T follicular helper cell (primary cell): ENCODE data around the gene PPL.
"Not testable (repeated sequence)": the region's sequence is repeated elsewhere in the genome, so short reads cannot be mapped to it uniquely, and the experiment has no call there.

ENCODE experiments used
- DNase-seq: peaks from one replicate; pipeline ENCODE4 v3.0.0-alpha.2; 2020; ENCODE audit warnings: low read depth

The PPL gene

DNA sequence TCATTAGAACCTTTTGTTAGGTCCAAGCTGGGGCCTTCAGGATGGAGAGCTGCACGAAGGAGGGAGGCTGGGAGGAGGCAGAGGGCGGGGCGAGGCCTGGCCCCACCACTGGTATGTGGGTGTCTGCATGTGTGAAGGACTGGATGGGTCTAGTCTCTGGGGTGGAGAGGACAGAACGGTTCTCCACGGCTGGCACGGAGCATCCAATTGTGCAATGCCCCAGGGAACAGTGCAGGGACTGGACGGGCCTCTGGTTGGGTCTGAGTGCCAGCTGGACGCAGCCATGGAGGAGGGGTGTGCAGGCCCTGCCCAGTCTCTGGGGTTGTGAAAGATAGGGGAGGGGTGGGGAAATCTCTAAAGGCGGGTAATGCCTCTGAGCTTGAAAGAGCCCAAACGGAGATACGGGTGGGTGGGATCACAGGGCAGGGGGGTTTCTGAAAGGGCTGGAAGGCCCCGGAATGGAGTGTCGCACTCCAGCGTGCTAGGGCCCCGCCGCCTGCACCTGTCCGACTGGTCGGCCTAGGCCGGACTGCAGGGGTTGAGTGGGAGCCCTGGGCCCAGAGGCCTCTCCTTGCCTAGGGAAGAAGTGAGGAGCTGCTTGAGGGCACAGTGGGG, 1.6 kb downstream of the PPL start:
- no peak for DNase-seq

DNA sequence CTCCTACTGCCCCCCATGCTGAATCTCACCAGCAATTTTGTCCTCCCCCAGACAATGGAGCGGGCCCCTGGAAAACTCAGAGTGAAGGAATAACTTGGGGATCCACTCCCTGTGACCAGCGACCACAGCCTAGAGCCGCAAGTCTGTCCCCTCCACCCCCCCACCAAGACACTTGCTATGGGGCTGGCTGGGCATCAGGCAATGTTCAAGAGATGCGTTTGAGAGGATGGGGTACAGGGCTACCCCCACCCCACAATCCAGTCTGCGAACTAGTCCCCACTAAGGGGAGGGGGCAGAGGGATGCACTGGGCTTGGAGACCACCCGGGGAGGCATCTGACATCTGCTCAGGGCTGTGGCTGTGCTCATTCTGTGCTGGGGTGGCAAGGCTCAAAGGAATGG, 2.4 kb downstream of the PPL start:
- DNase-seq: no peak

DNA sequence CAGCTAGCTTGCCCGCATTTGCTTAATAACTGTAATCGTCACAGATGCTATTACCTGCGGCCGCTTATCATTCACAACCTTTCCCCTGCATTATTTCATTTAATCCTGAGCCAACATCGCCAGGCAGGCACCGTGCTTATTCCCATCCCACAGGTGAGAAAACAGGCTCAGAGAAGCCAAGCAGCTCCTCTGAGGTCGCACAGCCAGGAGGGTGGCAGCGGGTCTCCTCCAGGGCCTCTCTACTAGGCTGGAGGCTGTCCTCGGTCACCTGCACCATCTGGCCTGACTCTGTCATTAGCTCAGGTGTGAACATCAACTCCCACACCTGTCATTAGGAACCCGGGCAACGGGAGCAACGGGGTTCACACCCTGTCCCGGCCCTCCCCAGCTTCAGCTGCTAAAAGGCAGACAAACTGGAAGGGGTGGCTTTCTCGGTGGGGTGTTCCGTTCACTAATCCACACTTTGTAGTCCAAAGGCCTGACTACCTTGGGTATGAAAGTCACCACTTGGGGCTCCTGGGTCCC, 3.0 kb downstream of the PPL start:
- no peak for DNase-seq

DNA sequence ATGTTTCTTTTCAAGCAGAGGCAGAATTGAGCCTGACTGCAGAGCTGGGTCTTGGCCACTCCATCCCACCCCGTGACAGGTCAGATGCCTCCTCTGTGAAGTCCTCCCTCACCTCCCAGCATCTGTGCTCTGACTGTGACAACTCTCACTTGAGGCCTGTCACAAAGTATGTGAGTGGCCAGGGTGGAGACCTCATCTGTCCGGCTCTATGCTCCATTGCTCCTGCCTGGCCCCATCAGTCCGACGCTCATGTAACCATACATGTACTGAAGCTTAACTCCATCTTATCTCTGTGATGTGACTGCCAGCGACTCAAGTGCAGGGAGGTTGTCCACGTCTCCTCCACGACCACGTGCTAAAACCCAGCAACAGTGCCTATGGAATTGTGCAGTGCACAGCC, 3.5 kb downstream of the PPL start:
- no peak for DNase-seq

DNA sequence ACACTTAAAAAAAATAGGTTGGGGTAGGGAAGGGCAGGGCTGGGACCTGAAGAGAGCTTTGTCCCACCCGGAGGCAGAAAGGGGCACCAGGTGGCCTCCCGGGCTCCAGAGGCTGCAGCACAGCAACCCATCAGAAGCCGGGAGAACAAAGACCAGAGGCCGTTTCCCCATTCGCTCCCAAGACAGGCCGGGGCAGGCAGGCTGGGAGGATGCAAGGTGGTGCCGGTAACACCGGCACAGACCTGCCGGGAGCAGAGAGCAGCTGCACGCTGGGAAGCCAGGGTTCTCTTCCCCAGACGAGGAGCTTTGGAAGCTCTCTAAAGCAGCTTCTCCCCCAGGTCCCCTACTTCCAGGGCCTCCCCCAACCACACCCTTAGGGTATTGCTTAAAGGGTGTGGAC, 5.6 kb downstream of the PPL start:
- no peak for DNase-seq

DNA sequence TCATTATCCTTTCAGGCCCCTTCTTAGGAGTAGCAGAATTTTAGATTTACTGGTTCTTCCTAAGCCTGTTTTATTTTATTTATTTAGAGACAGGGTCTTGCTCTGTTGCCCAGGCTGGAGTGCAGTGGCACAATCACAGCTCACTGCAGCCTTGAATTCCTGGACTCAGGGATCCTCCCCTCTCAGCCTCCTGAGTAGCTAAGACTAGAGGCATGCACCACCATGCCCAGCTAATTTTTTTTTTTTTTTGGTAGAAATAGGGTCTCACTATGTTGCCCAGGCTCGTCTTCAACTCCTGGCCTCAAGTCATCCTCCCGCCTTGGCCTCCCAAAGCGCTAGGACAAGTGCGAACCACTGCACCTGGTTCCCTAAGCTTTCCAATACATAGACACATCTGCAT, 7.3 kb downstream of the PPL start:
- not testable (repeated sequence) for DNase-seq

DNA sequence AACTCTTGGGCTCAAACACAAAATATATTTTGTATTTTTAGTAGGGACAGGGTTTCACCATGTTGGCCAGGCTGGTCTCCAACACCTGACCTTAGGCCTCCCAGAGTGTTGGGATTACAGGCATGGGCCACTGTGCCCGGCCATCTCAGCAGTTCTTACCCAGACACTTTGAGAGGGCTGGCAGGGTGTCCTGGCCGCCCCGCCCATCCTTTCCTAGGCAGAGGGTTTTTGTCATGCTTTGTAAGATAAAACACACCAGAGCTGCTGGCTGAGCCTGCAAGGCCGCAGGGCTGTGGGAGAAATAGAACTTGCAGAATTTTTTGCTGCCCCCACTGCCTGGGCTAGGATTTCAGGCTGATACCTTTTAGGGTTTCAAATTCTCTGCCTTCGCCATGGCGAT, 8.7 kb downstream of the PPL start:
- DNase-seq: no peak

DNA sequence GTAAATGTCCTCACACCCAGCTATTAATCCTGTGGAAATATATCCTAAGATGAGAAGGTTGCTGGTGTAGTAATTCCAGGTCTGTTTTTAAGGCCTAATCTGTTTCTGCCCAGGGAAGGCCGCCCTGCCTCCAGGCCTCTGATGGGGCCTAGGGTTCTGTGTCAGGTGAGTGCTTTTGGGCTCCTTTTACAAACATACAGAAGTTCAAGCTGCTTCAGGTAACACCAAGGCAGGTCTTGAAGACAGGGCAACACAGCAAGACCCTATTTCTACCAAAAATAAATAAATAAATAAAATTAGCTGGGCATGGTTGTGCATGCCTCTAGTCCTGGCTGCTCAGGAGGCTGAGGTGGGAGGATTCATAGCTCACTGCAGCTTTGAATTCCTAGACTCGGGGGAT, 9.3 kb downstream of the PPL start:
- no peak for DNase-seq

DNA sequence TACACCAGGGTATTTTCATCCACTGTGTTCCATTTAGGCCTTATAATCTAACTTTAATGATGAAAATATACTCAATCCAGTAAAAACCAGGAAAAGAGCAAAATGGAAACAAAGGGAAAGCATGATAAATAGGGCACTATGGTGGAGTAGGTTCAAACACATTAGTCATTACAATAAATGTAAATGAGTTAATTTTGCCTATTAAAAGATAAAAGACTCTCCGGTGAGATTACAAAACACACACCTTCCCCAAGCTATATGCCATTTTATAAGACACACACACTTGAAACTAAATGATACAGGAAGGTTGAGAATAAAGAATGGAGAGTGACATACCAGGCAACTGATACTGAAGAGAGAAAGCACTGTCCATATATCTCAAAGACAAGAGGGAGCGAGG, 10.0 kb downstream of the PPL start:
- DNase-seq: no peak

DNA sequence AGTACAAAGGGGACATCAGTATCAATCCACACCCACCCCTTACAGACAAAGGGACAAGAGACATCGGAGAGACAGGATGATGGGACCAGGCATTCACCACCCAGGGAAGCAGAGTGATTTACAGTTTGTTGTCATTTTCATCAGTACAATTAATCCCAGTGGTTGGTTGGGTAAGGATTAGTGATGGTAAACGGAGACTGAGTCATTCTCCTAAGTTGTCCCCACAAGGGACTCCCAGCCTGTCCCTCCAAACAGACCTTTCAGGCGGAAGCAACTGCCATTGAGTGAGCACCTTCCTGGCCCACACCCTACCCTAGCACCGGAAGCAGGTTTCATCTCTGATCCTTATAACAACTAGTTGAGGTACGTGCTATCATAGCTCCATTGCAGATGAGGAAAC, 11.2 kb downstream of the PPL start:
- DNase-seq: no peak

DNA sequence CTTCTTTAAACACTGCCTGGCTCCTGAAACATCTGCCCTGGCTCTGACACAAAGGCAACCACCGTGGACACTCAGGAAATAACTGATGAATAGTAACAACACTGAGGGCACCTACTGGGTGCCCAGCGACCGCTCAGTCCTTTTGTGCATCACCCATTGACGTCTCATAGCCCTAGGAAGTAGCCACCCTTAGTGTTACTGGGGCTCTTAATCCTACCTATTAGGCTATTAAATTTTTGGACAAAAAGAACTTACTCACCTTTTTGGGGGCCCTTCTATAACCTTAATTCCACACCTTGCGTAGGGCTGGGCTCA, 11.7 kb downstream of the PPL start:
- no peak for DNase-seq

DNA sequence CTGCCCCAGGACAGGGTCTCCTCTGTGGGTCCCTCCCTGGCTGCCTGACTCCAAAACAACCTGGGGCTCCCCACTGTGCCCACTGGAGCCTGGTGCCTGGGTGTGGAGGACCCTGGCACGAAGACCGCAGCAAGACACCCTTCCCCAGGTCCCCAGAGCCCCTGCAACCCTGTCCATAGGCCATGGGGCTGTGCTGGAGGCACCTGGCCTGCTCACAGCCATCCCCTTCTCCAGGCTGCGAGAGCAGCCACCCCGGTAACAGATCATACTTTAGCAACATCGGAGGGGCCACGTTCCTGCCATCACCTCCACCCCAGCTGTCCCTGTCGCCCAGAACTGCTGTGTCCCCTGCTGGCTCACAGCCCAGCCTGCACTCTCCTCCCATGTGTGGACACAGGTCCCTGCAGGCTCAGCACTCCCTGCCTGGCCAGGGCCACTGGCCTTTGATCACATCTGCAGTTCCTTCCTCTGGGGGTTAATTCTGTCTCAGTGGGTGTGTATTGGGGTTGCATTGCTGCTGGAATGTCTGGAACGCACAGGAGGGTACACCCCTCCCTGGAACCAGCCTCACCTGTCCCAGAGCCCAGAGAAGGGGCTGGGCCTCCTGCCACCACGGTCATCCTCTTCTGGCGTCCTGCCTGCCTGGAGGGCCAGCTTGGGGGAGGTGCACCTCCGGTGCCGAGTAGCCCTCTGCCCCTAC, 12.2 kb downstream of the PPL start:
- no peak for DNase-seq

DNA sequence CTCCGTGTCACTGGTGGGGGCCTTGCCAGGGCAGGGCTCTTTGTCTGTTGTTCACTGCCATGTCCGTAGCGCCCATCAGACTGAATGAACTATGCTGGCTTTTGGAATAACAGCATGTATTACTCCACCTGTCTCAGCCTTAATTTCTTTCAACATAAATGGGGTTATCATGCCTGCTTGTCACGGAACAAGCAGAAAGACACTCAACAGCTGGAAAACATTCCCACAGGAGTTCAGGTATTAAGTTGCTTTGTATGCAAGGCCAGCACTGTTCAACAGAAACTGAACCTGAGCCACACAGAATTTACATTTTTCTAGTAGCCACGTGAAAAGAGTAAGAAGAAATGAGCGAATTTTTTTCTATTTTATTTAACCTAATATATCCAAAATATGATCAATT, 13.1 kb downstream of the PPL start:
- DNase-seq: no peak

DNA sequence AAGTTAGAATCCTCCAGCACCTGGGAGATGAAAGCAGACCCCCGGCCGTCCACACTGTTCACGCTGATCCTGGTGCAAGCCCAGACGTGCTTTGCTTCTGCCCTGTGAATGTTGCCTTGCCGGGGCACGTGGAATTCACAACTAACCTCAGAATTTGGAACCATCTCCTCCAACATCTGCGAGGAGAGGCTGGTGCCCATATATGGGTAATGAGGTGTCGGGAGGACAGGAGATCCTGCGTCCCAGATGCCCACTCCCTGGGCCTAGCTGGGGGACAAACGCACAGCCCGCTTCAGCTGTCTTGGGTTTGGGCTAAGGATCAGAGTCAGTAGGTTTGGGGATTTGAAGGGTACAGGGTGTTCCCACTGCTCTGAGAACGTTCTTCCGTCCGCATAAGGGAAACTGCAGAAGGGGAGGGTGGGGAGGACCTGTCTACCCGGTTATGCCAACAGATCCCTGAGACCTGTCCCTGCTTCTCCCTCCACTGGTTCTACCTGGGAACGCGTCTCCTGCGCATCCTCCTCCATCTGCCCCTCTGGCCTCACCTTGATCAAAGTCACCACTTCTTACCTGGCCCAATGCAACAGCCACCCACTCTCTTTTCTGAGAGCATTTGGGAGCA, 14.1 kb downstream of the PPL start:
- DNase-seq: no peak

DNA sequence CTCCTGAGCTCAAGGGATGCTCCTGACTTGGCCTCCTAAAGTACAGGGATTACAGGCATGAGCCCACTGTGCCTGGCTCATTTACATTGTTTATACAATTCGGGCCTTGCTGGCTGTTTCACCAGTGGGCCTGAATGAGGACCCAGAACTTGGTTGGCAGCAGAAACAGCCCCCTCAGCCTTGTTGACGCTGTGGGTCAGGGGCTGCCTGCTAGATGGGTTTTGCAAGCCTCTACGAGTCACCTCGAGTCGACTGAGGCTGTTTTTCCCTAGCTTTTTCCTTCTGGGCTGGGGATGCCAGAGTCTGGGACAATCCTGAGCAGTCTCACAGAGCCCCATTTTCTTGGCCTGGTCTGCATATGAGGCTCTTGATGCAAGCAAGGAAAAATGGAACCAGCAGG, 16.1 kb downstream of the PPL start:
- no peak for DNase-seq

DNA sequence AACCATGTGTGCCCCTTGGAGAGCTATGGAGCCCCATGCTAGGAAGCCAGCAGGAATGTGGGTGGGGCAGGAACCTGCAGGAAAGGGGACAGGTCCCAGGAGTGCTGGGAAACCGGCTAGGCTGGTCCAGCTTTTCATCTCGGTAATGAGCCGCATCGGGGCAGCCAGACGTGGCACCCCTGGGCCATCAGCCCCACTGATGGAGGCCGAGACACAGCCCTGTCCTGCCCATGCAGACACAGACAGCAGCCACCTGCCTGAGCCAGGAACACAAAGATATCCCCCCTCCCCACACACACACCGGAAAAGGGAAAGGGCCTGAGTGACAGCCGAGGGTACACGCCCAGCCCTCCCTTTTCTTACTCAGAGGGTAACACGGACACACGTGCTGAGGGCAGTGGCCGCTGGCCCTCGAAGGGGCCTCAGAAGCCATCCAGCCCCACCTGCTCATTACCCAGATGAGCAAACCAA, 18.1 kb downstream of the PPL start:
- no peak for DNase-seq

DNA sequence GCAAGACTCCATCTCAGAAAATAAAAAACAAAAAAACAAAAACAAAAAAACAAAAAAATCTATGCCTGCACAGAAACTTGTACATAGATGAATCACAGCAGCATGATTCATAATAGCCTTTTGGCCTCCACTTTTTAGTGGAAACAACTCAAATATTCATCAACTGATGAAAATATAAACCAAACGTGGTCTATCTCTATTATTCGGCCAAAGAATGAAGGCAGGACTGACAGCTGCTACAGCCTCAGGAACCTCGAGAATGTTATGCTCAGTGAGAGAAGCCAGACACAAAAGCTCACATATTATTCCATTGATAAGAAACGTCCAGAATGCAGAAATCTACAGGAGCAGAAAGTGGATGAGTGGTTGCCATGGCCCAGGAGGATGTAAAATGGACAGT, 19.8 kb downstream of the PPL start:
- DNase-seq: no peak

DNA sequence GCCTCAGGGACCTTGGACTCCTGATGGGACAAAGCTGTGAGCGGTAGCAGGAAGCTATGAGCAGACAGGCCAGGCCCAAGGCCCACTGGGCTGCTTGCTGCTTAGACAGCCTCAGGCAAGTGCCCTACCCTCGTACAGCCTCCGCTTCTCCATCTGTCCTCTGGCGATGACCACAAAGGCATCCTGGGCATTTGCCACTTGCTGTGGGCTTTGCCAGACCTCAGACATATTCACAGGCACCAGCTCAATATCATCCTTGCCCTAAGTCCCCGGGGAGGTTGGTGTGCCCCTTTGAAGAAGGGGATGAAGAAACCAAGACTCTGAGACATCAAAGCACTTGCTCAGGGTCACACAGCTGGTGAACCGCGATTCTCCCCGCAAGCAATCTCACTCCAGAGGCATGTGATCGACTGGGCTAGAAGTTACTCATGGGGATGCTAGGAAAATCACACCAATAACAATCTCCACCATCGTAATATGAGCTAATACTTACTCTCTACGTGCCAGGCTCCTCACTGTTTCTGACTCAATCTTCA, 21.7 kb downstream of the PPL start:
- DNase-seq: no peak

DNA sequence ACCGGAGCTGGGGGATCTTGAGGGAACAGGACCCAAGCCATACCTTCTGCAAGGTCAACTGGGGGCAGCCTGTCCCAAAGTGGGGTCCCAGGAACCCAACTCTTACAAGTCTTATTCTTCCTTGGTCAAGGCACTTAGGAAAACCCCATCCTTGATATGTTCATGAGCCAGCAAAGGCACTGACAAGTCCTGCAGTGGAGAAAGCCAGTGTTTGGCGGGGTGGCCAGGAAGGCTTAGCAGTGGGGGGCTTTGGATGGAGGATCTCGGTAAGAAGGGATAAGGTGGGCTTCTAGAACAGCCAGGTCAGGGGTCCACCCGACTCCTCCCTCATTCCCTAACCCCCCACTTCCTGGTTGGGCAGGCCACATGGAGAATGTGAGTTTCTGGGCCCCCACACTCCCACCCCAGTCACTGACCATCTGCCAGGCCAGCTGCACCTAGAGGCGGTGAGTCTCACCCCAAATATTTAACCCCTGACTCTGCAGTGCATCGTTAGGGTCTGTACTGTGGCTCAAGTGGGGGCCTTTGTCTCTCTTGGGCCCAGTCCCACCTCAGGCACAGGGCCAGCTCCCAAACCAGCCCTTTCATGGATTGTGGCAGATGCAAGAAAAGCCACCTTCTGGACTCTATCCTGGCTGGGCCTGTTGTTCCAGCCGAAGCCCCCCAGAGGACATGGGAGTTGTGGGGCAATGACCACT, 22.3 kb downstream of the PPL start:
- no peak for DNase-seq

DNA sequence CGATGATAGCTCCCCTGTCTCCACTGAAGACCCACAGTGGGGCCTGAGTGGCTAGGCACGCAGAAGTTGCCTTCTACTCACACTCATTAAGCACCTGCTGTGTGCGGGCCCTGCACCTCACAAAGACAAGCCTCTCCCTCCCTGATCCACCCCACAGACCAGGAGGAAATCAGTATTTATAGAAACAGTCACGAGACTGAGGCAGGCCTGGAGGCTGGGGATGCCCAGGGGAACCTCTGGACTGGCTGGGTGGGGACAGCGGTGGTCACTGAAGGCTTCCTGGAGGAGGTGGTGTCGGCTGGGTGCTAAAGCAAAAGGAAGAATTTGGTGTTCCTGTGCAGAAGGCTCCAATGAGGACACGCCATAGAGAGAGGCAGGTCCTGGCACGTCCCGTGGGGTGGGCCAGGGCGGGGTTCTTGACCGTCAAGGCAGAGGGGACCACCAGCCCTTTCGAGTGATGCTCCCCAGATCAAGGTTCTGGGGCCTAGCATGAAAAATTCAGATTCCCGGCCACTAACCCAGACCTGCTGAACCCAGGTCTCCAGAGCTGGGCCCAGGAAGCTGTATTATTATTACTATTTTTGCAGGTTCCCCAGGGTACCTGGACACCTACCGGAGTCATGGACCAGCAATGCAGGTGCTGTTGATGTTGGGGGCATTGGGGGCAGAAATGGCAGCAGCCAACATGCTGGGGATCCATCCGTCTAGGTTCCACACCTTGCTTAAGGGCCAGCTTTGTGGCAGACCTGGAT, 23.0 kb downstream of the PPL start:
- no peak for DNase-seq

DNA sequence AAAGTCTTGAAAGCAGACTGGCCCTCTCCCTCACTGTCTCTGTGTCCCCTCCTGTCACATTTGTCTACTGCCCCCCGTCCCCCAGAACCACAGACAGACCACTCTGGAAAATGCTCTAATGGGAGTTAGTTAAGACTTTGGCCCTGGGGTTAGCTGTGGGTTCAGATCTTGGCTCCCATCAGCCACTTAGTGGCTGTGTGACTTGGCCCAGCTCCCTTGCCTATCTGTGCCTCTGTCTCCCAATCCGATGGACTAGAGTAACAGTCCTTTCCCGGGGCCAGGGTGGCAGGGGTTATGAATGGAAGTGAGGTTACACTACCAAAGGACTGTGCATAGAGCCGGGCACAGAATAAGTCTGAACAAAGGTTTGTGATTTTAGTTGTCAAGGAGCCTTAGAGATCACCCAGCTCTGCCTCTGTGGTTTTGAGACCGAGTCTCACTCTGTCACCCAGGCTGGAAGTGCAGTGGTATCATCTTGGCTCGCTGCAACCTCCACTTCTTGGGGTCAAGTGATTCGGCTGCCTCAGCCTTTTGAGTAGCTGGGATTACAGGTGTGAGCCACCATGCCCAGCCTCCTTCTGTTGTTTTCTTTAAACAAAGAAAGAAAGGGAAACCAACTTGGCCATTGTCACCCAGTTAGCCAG, 23.7 kb downstream of the PPL start:
- no peak for DNase-seq
